K562 (cell line): ENCODE results near the gene CAMK1D. TPM values are rescaled to one million over a fixed set of nuclear protein-coding genes. Genes with fewer than 3 reads are reported as not detected.

Experiments
- ATAC-seq: fragments of 200-7000 bp; cut with Tn5 transposase; 3 replicates; pipeline ENCODE4 v1.9.1; 2020; ENCODE audit warnings: moderate library complexity
- BruUV-seq: library from RNA; stranded (reverse); fragments of 400-500 nt; replicated peaks from 2 replicates; lab custom pipeline; 2021; lab: Mats Ljungman, UMichigan
- CTCF ChIA-PET: fragments of 300-600 bp; formaldehyde crosslinking; extraction: SDS; loops from one replicate; lab custom pipeline; 2021; ENCODE audit warnings: low intra/inter-chr PET ratio; lab: Yijun Ruan, JAX
- POLR2A ChIA-PET: fragments of 300-600, 350-650 bp; sonication (Branson Sonifier 250); formaldehyde crosslinking; extraction: SDS; loops from one replicate; lab custom pipeline; 2021; ENCODE audit warnings: antibody characterized with exemption, inconsistent platforms; lab: Yijun Ruan, JAX
- DNase-seq, 4 experiments: peaks; one replicate each; pipeline versions ENCODE4 v3.0.0 to v3.0.0-alpha.2; 2011 to 2018; ENCODE audit warnings: low spot score in 3 of 4, mixed read lengths in 3 of 4; ENCODE audit errors: extremely low read depth in 1 of 4
- FAIRE-seq: peaks from 2 replicates; lab custom pipeline; 2011; peaks lifted over from hg19 to GRCh38; lab: Jason Lieb, UNC
- H2AFZ ChIP-seq: 2 replicates; pipeline ENCODE4 v1.6.0; 2011; ENCODE audit warnings: low read depth, low read length, control low read depth, inconsistent platforms
- H3K27ac ChIP-seq: fragments of 200-600 bp; 3 replicates; pipeline ENCODE4 v1.8.0; 2011; ENCODE audit warnings: low read depth, mild to moderate bottlenecking, control low read depth, inconsistent platforms, low read length, moderate library complexity, mixed read lengths; ENCODE audit errors: extremely low read depth
- H3K27me3 ChIP-seq, 2 experiments: fragments of 300-600 bp in 1 of 2; 2 replicates in 1 of 2; 3 replicates in 1 of 2; pipeline versions ENCODE4 v1.6.0 to v1.8.0; 2011; ENCODE audit warnings: inconsistent platforms in 2 of 2, low read length in 2 of 2, mild to moderate bottlenecking in 1 of 2, mixed read lengths in 1 of 2, moderate library complexity in 1 of 2; ENCODE audit not compliant: control insufficient read depth in 2 of 2, insufficient read depth in 2 of 2
- H3K36me3 ChIP-seq: fragments of 300-600 bp; 3 replicates; pipeline ENCODE4 v1.8.0; 2011; ENCODE audit warnings: mild to moderate bottlenecking, low read length, inconsistent platforms; ENCODE audit not compliant: control insufficient read depth, insufficient read depth
- H3K4me1 ChIP-seq, 2 experiments: fragments of 200-600 bp in 1 of 2; replicated peaks in 1 of 2; 2 replicates in 1 of 2; 3 replicates in 1 of 2; pipeline versions ENCODE4 v1.5.1 to v1.8.0; 2011; ENCODE audit warnings: inconsistent platforms in 2 of 2, low read length in 2 of 2, mild to moderate bottlenecking in 1 of 2, mixed read lengths in 1 of 2, moderate library complexity in 1 of 2; ENCODE audit not compliant: control insufficient read depth in 2 of 2, insufficient read depth in 2 of 2
- H3K4me2 ChIP-seq: 2 replicates; pipeline ENCODE4 v1.6.1; 2011; ENCODE audit warnings: low read length, control low read depth, inconsistent platforms, mixed read lengths; ENCODE audit not compliant: insufficient read depth
- H3K4me3 ChIP-seq: fragments of 200-600 bp; sonication (generic), shearing (Covaris generic); 2 replicates; pipeline ENCODE4 v1.5.1; 2016; ENCODE audit warnings: control low read depth, inconsistent platforms
- H3K79me2 ChIP-seq: fragments of 200-600 bp; 3 replicates; pipeline ENCODE4 v1.8.0; 2011; ENCODE audit warnings: low read length, inconsistent platforms; ENCODE audit not compliant: control insufficient read depth, insufficient read depth
- H3K9ac ChIP-seq, 2 experiments: 2 replicates each; pipeline versions ENCODE4 v1.6.0 to v1.6.1; 2011; ENCODE audit warnings: low read depth in 2 of 2, low read length in 2 of 2, control low read depth in 1 of 2, inconsistent platforms in 1 of 2, mild to moderate bottlenecking in 1 of 2, mixed read lengths in 1 of 2; ENCODE audit not compliant: insufficient read depth in 1 of 2
- H3K9me1 ChIP-seq: one replicate; pipeline ENCODE4 v1.6.0; 2011; ENCODE audit warnings: inconsistent platforms, mild to moderate bottlenecking, low read length, moderate library complexity; ENCODE audit not compliant: control insufficient read depth, insufficient read depth
- H3K9me3 ChIP-seq: replicated peaks from 2 replicates; pipeline ENCODE4 v1.5.1; 2011; ENCODE audit warnings: low read depth, low read length, inconsistent platforms; ENCODE audit not compliant: control insufficient read depth, insufficient read depth
- H4K20me1 ChIP-seq: replicated peaks from 2 replicates; pipeline ENCODE4 v1.6.1; 2011; ENCODE audit warnings: low read length, inconsistent platforms, mixed read lengths; ENCODE audit not compliant: control insufficient read depth, insufficient read depth
- JUN ChIP-seq, 2 experiments: sonication (generic) in 1 of 2; formaldehyde crosslinking in 1 of 2; IDR thresholded peaks; 2 replicates each; pipeline versions ENCODE4 v1.6.1 to v1.8.0; 2012 to 2022; ENCODE audit warnings: borderline replicate concordance in 2 of 2, mild to moderate bottlenecking in 2 of 2, improper control_type of control experiment in 1 of 2, low read depth in 1 of 2, low read length in 1 of 2, missing genetic modification reagents in 1 of 2
- LARP7 ChIP-seq: fragments of 450-650 bp; IDR thresholded peaks from 2 replicates; pipeline ENCODE4 v1.6.1; 2016
- MTF1 ChIP-seq: fragments of 250-450 bp; sonication (Bioruptor Pico); IDR thresholded peaks from 2 replicates; pipeline ENCODE4 v1.9.0; 2021; ENCODE audit warnings: moderate library complexity, mild to moderate bottlenecking, inconsistent platforms, borderline replicate concordance
- PHF21A ChIP-seq: fragments of 450-650 bp; IDR thresholded peaks from 2 replicates; pipeline ENCODE4 v1.6.1; 2017; ENCODE audit warnings: low read depth, borderline replicate concordance
- PTBP1 ChIP-seq: fragments of 200-400 bp; formaldehyde crosslinking; IDR thresholded peaks from 2 replicates; pipeline ENCODE4 v1.6.1; 2017; ENCODE audit warnings: low read depth, low read length
- TAF1 ChIP-seq: IDR thresholded peaks from 2 replicates; pipeline ENCODE4 v1.6.1; 2011; ENCODE audit warnings: mild to moderate bottlenecking, low read length, moderate library complexity; ENCODE audit not compliant: insufficient read depth, control insufficient read depth, severe bottlenecking; ENCODE audit errors: extremely low read depth
- TCF7 ChIP-seq: sonication (generic); IDR thresholded peaks from 2 replicates; pipeline ENCODE4 v1.6.1; 2016; ENCODE audit warnings: antibody characterized with exemption, borderline replicate concordance
- TRIM24 ChIP-seq, 2 experiments: fragments of 450-650 bp; IDR thresholded peaks; 2 replicates each; pipeline ENCODE4 v1.6.1; 2016
- TRIM28 ChIP-seq: fragments of 450-650 bp; IDR thresholded peaks from 2 replicates; pipeline ENCODE4 v1.6.1; 2017
- ZNF134 ChIP-seq: fragments of 250-450 bp; sonication (Bioruptor Pico); conservative IDR thresholded peaks from 2 replicates; pipeline ENCODE4 v1.4.0; 2020
- ZNF785 ChIP-seq: fragments of 250-450 bp; sonication (Bioruptor Pico); IDR thresholded peaks from 2 replicates; pipeline ENCODE4 v1.4.0; 2020; ENCODE audit warnings: mild to moderate bottlenecking
- ZSCAN29 ChIP-seq: fragments of 450-650 bp; IDR thresholded peaks from 2 replicates; pipeline ENCODE4 v1.6.1; 2017
- WGBS: fragments of 100-300 bp; shearing (Covaris generic); methylation state at CpG from one replicate; pipeline ENCODE4 v1.1.6; 2016; ENCODE audit warnings: low coverage, mixed read lengths; ENCODE audit not compliant: insufficient coverage; ENCODE audit errors: missing lambda C conversion rate; 5-methylcytosine and 5-hydroxymethylcytosine counted together
- in situ Hi-C: fragments of 300-500 bp; cut with MboI; formaldehyde crosslinking; loops from 4 replicates; pipeline ENCODE4 v1.15.0; 2018; ENCODE audit warnings: inconsistent platforms, mixed read lengths
- intact Hi-C: fragments of 100-400 bp; cut with micrococcal nuclease; formaldehyde crosslinking; loops from 2 replicates; pipeline ENCODE4 v1.14.2; 2022
- polyA plus RNA-seq, 8 experiments: library from polyadenylated mRNA; depleted of rRNA in 4 of 8; stranded (reverse) in 5 of 8; unstranded in 3 of 8; fragments of >200 nt; fragmentation: Nextera tagmentation in 2 of 8; fragmentation: Illumina TruSeq in 1 of 8; extraction: Ambion mirVana in 2 of 8; extraction: Trizol in 1 of 8; gene quantifications; 2 replicates each; pipeline versions ENCODE4 v1.2.1 to v1.2.3, GENCODE V29; 2011 to 2014; ENCODE audit warnings: inconsistent platforms in 1 of 8, missing spikeins in 1 of 8
- total RNA-seq, 7 experiments: library from RNA; depleted of rRNA in 6 of 7; stranded (reverse); fragments of >200 nt in 6 of 7; fragmentation: Illumina TruSeq in 2 of 7; extraction: Trizol in 2 of 7; gene quantifications; 2 replicates each; pipeline versions ENCODE4 v1.2.1 to v1.2.3, GENCODE V29; 2011 to 2021; ENCODE audit warnings: low replicate concordance in 1 of 7
- TF ChIP-seq, protein P1 (sequence below), 2 experiments: IDR thresholded peaks; 2 replicates each; pipeline ENCODE4 v1.6.1; 2011; ENCODE audit warnings: borderline replicate concordance in 1 of 2, control low read depth in 1 of 2, low read depth in 1 of 2, low read length in 1 of 2, mild to moderate bottlenecking in 1 of 2, mixed read lengths in 1 of 2, moderate library complexity in 1 of 2; ENCODE audit not compliant: insufficient read depth in 1 of 2, insufficient read length in 1 of 2, poor library complexity in 1 of 2, severe bottlenecking in 1 of 2; ENCODE audit errors: extremely low read depth in 1 of 2

Gene CAMK1D
- total and polyA plus RNA-seq, 9 of the 15 experiments (the other 6 are each of a cell fraction or from before 2014, with no cell fraction given), result 0.12 to 0.24 (median 0.20) TPM; not detected in 5

DNA sequence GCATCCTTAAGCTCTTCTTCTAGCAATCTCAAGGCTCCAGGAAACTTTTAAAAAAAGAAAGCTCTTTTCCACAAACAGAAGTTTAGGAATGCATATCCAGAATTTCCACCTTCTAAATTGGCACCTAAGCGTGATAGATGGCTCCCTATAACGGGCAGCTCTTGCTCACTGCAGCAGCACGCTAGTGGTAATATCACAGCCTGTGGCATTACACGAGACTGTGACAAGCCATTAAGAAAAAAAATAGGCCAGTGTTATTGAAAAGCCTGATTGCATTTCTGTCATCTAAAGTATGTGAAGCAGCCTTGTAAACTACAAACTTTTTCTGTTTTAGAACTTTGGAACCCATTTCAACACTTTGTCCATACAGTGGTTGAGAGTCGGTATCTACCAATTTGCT is 263.8 kb downstream of the CAMK1D start:
- 2% methylated on average over 5 of the region's 5 CpGs for WGBS
- Histone ChIP-seq H3K36me3 (no peaks in the 10 kb centered on the region), H3K27me3 (peaks cover 6 to 27% of the 10 kb centered on the region in 2 experiments; a peak in 4 of 5 replicates), H4K20me1 (no peaks in the 10 kb centered on the region), H3K4me1 (no peaks in the 10 kb centered on the region), H3K4me2 (no peak overlapping the region), H3K9ac (no peak overlapping the region), H3K79me2 (no peaks in the 10 kb centered on the region), H3K4me3 (no peak overlapping the region), H3K27ac (no peak overlapping the region), H3K9me1 (no peaks in the 10 kb centered on the region), H2AFZ (no peak overlapping the region), H3K9me3 (no peaks in the 10 kb centered on the region)
- TF ChIP-seq ZNF785 (CRISPR knock-in tag) (no peak), PHF21A (no peak), ZNF134 (CRISPR knock-in tag) (no peak), TRIM28 (no peak), TRIM24 (IDR thresholded peaks at IDR 0.05) (no peak), PTBP1 (no peak), TCF7 (no peak), JUN (IDR thresholded peaks at IDR 0.05; ENCODE audit: borderline replicate concordance, low read depth, low read length) (no peak), JUN (CRISPR knock-in tag; IDR thresholded peaks at IDR 0.05; ENCODE audit: borderline replicate concordance) (no peak), MTF1 (no peak), ZSCAN29 (no peak), TAF1 (no peak), LARP7 (no peak)
- TF ChIP-seq, protein P1, sequence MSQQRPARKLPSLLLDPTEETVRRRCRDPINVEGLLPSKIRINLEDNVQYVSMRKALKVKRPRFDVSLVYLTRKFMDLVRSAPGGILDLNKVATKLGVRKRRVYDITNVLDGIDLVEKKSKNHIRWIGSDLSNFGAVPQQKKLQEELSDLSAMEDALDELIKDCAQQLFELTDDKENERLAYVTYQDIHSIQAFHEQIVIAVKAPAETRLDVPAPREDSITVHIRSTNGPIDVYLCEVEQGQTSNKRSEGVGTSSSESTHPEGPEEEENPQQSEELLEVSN (IDR thresholded peaks at IDR 0.05; ENCODE audit: borderline replicate concordance in 1 of 2, extremely low read depth in 1 of 2, insufficient read depth in 1 of 2, insufficient read length in 1 of 2, low read depth in 1 of 2, low read length in 1 of 2, poor library complexity in 1 of 2, severe bottlenecking in 1 of 2), result no peak
- in situ Hi-C loops (no loop called here), intact Hi-C loops (no loop called here)
- ATAC-seq (no peak), FAIRE-seq (no peak), DNase-seq (no peak)
- ChIA-PET POLR2A (interaction anchor here (0.5 kb wide), 1 partner anchor 23 kb away, joined by 3 read pairs; no protein-coding TSS in a partner anchor), CTCF (no interaction called here)
- BruUV-seq, result no TSS peak
